ENCODE results near the gene THOC3. TPM values are rescaled to one million over a fixed set of nuclear protein-coding genes. Genes with fewer than 3 reads are reported as not detected.
A peak's percentile ranks its signal among the peaks of the same experiment; 100 is the strongest.
"Not testable (repeated sequence)": the region's sequence is repeated elsewhere in the genome, so short reads cannot be mapped to it uniquely, and the experiment has no call there.

THOC3 gene
- total RNA-seq (10 to 100 TPM in 5 of 9 donors, 1 to 10 TPM in 4; 5.5 to 18.3 (median 12.7) TPM), polyA plus RNA-seq (10 to 100 TPM in 1 of 2 donors, 1 to 10 TPM in 1; 4.4 to 22.6 TPM)
- long read RNA-seq, donor 1, transcript THOC3-201 (6 exons, 1,589 nt), result major isoform, 10 of 12 reads
- long read RNA-seq, donor 1, partial matches to known transcripts, result 1 of 12 reads
- long read RNA-seq, donor 1, other reads (novel, unspliced or antisense), result 1 of 12 reads
- long read RNA-seq, donor 2, transcript THOC3-201 (6 exons, 1,589 nt), result major isoform, 58 of 70 reads
- long read RNA-seq, donor 2, partial matches to known transcripts, result 0 of 70 reads
- long read RNA-seq, donor 2, other reads (novel, unspliced or antisense), result 12 of 70 reads
- long read RNA-seq, donor 3, transcript THOC3-201 (6 exons, 1,589 nt), result major isoform, 19 of 21 reads
- long read RNA-seq, donor 3, partial matches to known transcripts, result 0 of 21 reads
- long read RNA-seq, donor 3, other reads (novel, unspliced or antisense), result 1 of 21 reads

GRCh38 chr5:175967471-175968372 lies at the start of gene THOC3:
Gene THOC3 (minus strand): TSS chr5:175968315. CDS start chr5:175968208, 107 bp downstream.
- 1 to 2% (median 2%) methylated on average over 10 to 54 of the region's 67 CpGs for WGBS, 4 donors
- intact Hi-C loops (cut with DNase I); H3K9me3 ChIP-seq; H3K36me3 ChIP-seq; H3K4me1 ChIP-seq; H3K27me3 ChIP-seq: not testable (repeated sequence)
- TF ChIP-seq, protein P1, sequence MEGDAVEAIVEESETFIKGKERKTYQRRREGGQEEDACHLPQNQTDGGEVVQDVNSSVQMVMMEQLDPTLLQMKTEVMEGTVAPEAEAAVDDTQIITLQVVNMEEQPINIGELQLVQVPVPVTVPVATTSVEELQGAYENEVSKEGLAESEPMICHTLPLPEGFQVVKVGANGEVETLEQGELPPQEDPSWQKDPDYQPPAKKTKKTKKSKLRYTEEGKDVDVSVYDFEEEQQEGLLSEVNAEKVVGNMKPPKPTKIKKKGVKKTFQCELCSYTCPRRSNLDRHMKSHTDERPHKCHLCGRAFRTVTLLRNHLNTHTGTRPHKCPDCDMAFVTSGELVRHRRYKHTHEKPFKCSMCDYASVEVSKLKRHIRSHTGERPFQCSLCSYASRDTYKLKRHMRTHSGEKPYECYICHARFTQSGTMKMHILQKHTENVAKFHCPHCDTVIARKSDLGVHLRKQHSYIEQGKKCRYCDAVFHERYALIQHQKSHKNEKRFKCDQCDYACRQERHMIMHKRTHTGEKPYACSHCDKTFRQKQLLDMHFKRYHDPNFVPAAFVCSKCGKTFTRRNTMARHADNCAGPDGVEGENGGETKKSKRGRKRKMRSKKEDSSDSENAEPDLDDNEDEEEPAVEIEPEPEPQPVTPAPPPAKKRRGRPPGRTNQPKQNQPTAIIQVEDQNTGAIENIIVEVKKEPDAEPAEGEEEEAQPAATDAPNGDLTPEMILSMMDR (IDR thresholded peaks at IDR 0.05), result peak in 1 of 12 donors; percentile 5
- H3K27ac ChIP-seq, result peak within 1 kb of the TSS in 4 of 12 donors; percentile 6 to 54 (median 30)
- H3K4me3 ChIP-seq, result peak within 1 kb of the TSS; percentile 59 to 88 (median 77)
- ATAC-seq (peak; percentile 99 to 100 (median 100)), DNase-seq (peak; percentile 64 to 84 (median 76))

DNA sequence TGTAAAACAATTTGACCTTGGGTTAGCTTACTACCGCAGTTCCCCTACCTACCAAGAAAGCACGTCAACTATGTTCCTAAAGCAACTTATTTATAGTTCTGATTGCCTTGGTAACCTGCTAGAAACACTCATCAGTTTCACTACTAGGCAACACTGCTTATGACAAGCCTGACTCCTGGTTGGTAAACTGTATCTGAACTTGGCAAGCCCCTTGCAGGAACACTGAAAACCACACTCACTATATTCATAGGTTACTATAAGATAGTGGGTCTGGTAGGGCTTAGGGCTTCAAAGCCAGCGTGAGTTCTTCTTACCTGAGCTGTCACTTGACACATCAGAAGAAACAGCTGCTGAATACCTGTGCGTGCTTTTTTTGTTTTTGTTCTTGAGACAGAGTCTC lies 49.2 kb upstream of the THOC3 start:
- H3K27ac ChIP-seq; H3K27me3 ChIP-seq; H3K4me3 ChIP-seq; H3K36me3 ChIP-seq; H3K9me3 ChIP-seq; H3K4me1 ChIP-seq; ATAC-seq; intact Hi-C loops (cut with DNase I); DNase-seq: not testable (repeated sequence)
- WGBS, 4 donors, result no CpG with 5 or more reads among the region's 4 CpGs

DNA sequence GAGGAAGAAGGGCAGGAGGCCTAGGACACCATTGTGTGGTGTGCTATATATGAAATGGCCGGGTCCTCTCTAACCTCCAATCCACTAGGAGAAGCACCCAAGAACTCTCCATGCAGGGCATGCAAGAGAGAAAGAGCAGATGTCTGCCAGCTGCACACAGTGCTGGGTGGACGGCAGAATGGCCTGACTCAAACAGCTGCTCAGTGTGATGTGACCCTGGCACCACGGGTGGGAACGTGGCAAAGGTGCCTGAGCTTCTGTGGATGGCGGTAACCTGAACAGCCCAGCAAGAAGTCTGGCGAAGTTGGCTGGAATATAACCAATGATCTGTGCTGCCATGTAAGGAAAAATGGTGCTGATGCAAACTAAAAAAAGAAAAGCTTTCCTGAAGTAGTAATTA lies 46.2 kb upstream of the THOC3 start:
- H3K4me1 ChIP-seq; ATAC-seq; H3K4me3 ChIP-seq; H3K27me3 ChIP-seq; H3K27ac ChIP-seq; H3K9me3 ChIP-seq; DNase-seq; intact Hi-C loops (cut with DNase I); H3K36me3 ChIP-seq: not testable (repeated sequence)
- 77 to 87% (median 80%) methylated on average over 5 of the region's 6 CpGs; no CpG with 5 or more reads in 1 of the 4 donors for WGBS, 4 donors

GRCh38 chr5:176011088-176011487 lies 43.0 kb upstream of the THOC3 start:
- WGBS, 4 donors, result 47 to 59% (median 53%) methylated on average over 1 to 4 of the region's 4 CpGs
- DNase-seq, result not testable (repeated sequence)

GRCh38 chr5:176010202-176010601 lies 42.1 kb upstream of the THOC3 start:
- ATAC-seq; H3K9me3 ChIP-seq; DNase-seq; H3K27ac ChIP-seq; H3K36me3 ChIP-seq; intact Hi-C loops (cut with DNase I); H3K4me1 ChIP-seq; H3K27me3 ChIP-seq; H3K4me3 ChIP-seq: not testable (repeated sequence)
- 70 to 74% (median 72%) methylated on average over 3 to 7 of the region's 8 CpGs for WGBS, 4 donors

More at GRCh38 chr5:176011088-176011487, 43.0 kb upstream of the THOC3 start:
- H3K4me1 ChIP-seq; intact Hi-C loops (cut with DNase I); H3K27ac ChIP-seq; H3K4me3 ChIP-seq; H3K9me3 ChIP-seq; H3K27me3 ChIP-seq; H3K36me3 ChIP-seq; ATAC-seq: not testable (repeated sequence)

DNA sequence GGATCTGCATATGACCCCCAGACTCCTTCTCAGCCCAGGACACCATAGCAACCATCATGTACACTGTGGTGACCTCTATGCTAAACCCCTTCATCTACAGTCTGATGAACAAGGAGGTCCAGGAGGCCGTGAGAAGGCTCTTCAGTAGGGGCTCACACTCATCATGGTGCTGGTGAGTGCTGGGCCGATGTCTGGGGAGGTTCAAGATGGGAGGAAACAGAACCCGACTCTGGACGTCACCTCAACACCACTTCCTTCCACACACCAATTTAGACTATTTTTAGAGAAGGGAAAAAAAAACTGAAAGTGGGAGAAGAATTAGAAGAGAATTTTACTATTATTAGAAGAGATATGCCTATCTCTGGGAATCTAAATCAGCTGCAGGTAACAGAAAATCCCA lies 39.1 kb upstream of the THOC3 start:
- ATAC-seq; intact Hi-C loops (cut with DNase I): not testable (repeated sequence)
- 24 to 68% (median 40%) methylated on average over 2 of the region's 4 CpGs for WGBS, 4 donors

GRCh38 chr5:176006819-176007218 lies 38.7 kb upstream of the THOC3 start:
- H3K36me3 ChIP-seq; H3K27me3 ChIP-seq; H3K4me1 ChIP-seq; DNase-seq; ATAC-seq; H3K4me3 ChIP-seq; H3K27ac ChIP-seq; intact Hi-C loops (cut with DNase I); H3K9me3 ChIP-seq: not testable (repeated sequence)
- 91 to 94% (median 93%) methylated on average over 7 to 13 of the region's 13 CpGs for WGBS, 4 donors

More for the DNA sequence above, 39.1 kb upstream of the THOC3 start:
- H3K9me3 ChIP-seq, H3K27ac ChIP-seq, H3K36me3 ChIP-seq, DNase-seq, H3K27me3 ChIP-seq, H3K4me3 ChIP-seq, H3K4me1 ChIP-seq: not testable (repeated sequence)

GRCh38 chr5:175997979-175998378 lies 29.9 kb upstream of the THOC3 start:
- intact Hi-C loops (cut with DNase I); H3K9me3 ChIP-seq; H3K4me3 ChIP-seq; H3K27ac ChIP-seq; ATAC-seq; H3K36me3 ChIP-seq; DNase-seq; H3K27me3 ChIP-seq; H3K4me1 ChIP-seq: not testable (repeated sequence)
- WGBS, 4 donors, result 30 to 52% (median 40%) methylated on average over 1 to 3 of the region's 6 CpGs

DNA sequence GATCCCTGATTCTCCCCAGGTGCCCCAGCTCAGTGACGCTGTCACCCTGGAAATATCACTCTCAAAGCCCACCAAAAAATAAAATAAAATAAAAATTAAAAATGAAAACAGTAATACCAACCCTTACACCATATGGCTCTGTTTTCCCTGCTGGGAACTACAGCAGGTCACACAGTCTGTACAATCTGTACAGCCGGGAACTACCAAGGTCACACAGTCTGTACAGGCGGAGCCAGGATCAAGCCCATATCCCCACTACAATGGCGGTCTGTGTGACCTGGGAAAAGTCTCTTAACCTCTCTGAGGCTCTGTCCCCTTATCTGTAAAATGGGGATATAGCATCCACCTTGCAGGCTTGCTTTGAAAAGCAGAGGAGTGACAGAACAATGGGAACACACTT lies 29.4 kb upstream of the THOC3 start:
- intact Hi-C loops (cut with DNase I); DNase-seq; H3K9me3 ChIP-seq; H3K27ac ChIP-seq; H3K36me3 ChIP-seq; H3K27me3 ChIP-seq; ATAC-seq; H3K4me1 ChIP-seq; H3K4me3 ChIP-seq: not testable (repeated sequence)
- 88 to 100% methylated on average over 1 of the region's 4 CpGs; no CpG with 5 or more reads in 2 of the 4 donors for WGBS, 4 donors
